Neural progenitor cell (in vitro differentiated cells): Measurements from ENCODE around the gene PTGDR. TPM values are rescaled to one million over a fixed set of nuclear protein-coding genes. Genes with fewer than 3 reads are reported as not detected.

Experiments used
- DNase-seq: peaks from one replicate; pipeline ENCODE4 v3.0.0-alpha.2; 2016; ENCODE audit warnings: low spot score
- H2AFZ ChIP-seq: fragments of 200-600 bp; sonication (generic); replicated peaks from 2 replicates; pipeline ENCODE4 v1.6.1; 2016; ENCODE audit warnings: antibody characterized with exemption
- H3F3A ChIP-seq: fragments of 200-600 bp; sonication (generic); 2 replicates; pipeline ENCODE4 v1.6.1; 2016; ENCODE audit warnings: antibody characterized with exemption, low read depth
- H3K27ac ChIP-seq: fragments of 200-600 bp; sonication (generic); 2 replicates; pipeline ENCODE4 v1.5.1; 2016; ENCODE audit warnings: mild to moderate bottlenecking
- H3K27me3 ChIP-seq: fragments of 200-600 bp; sonication (generic); 2 replicates; pipeline ENCODE4 v1.6.1; 2016; ENCODE audit warnings: mild to moderate bottlenecking, moderate library complexity
- H3K36me3 ChIP-seq: fragments of 200-600 bp; sonication (generic); 2 replicates; pipeline ENCODE4 v1.5.1; 2016
- H3K4me1 ChIP-seq: fragments of 200-600 bp; sonication (generic); 2 replicates; pipeline ENCODE4 v1.6.1; 2016; ENCODE audit warnings: mixed run types
- H3K4me2 ChIP-seq: fragments of 200-600 bp; sonication (generic); 2 replicates; pipeline ENCODE4 v1.6.1; 2016
- H3K4me3 ChIP-seq: fragments of 200-600 bp; sonication (generic); 2 replicates; pipeline ENCODE4 v1.5.1; 2016
- H3K79me2 ChIP-seq: fragments of 200-600 bp; sonication (generic); 2 replicates; pipeline ENCODE4 v1.6.1; 2016; ENCODE audit warnings: low read depth
- H3K9ac ChIP-seq: fragments of 200-600 bp; sonication (generic); 2 replicates; pipeline ENCODE4 v1.6.1; 2016
- H3K9me3 ChIP-seq: fragments of 200-600 bp; sonication (generic); 2 replicates; pipeline ENCODE4 v1.5.1; 2016; ENCODE audit warnings: low read depth
- H4K20me1 ChIP-seq: fragments of 200-600 bp; sonication (generic); 2 replicates; pipeline ENCODE4 v1.6.1; 2016; ENCODE audit warnings: low read depth
- H3K27ac Mint-ChIP-seq: 3 replicates; pipeline ENCODE4 v1.8.0; 2021; ENCODE audit warnings: mixed read lengths
- H3K27me3 Mint-ChIP-seq: 2 replicates; pipeline ENCODE4 v1.8.0; 2022; ENCODE audit warnings: low read depth, mild to moderate bottlenecking, inconsistent platforms, moderate library complexity, mixed read lengths; ENCODE audit not compliant: insufficient read depth
- H3K36me3 Mint-ChIP-seq: 3 replicates; pipeline ENCODE4 v1.8.0; 2021; ENCODE audit warnings: mixed read lengths
- H3K4me1 Mint-ChIP-seq: 3 replicates; pipeline ENCODE4 v1.8.0; 2021; ENCODE audit warnings: mixed read lengths
- H3K4me3 Mint-ChIP-seq: 3 replicates; pipeline ENCODE4 v1.8.0; 2021; ENCODE audit warnings: mild to moderate bottlenecking, moderate library complexity, mixed read lengths
- H3K9me3 Mint-ChIP-seq: 3 replicates; pipeline ENCODE4 v1.8.0; 2020; ENCODE audit warnings: mixed read lengths
- EZH2 ChIP-seq: fragments of 200-600 bp; sonication (generic); IDR thresholded peaks from 2 replicates; pipeline ENCODE4 v1.6.1; 2017; ENCODE audit warnings: antibody characterized with exemption, mild to moderate bottlenecking, moderate library complexity
- EZH2phosphoT487 ChIP-seq: fragments of 200-600 bp; sonication (generic); IDR thresholded peaks from 2 replicates; pipeline ENCODE4 v1.6.1; 2017; ENCODE audit warnings: antibody characterized with exemption
- total RNA-seq: library from RNA; depleted of rRNA; stranded (reverse); fragments of >200 nt; gene quantifications from 2 replicates; pipeline ENCODE4 v1.2.3, GENCODE V29; 2015; ENCODE audit warnings: low replicate concordance
- TF ChIP-seq, protein P1 (sequence below): fragments of 200-600 bp; sonication (generic); IDR thresholded peaks from 2 replicates; pipeline ENCODE4 v1.5.1; 2017; ENCODE audit warnings: antibody characterized with exemption, mild to moderate bottlenecking

PTGDR gene
- total RNA-seq, 1 donor from 2014 or later = 0.58 TPM

DNA sequence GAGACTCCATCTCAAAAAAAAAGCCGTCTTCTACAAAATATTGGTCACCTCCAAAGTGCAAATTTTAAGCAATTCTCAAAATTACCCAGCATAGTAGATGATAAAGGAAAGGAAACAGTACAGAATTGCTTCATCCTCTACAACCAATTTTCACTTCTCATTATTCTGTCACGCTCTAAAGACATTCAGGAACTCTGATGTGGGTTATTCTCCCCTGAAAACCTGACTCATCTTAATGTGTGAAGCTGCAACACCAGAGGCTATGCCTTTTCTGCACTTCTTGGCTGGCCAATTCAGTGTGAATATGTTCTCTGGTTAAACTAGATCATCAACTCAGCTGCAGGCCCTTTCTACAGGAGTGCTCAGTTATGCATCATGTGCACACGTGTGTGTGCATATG is 57.6 kb downstream of the PTGDR start:
- Histone ChIP-seq H2AFZ (no peak overlapping the region), H3K4me3 (no peak overlapping the region)
- H3K4me1 Mint-ChIP-seq = no peaks in the 10 kb centered on the region

DNA sequence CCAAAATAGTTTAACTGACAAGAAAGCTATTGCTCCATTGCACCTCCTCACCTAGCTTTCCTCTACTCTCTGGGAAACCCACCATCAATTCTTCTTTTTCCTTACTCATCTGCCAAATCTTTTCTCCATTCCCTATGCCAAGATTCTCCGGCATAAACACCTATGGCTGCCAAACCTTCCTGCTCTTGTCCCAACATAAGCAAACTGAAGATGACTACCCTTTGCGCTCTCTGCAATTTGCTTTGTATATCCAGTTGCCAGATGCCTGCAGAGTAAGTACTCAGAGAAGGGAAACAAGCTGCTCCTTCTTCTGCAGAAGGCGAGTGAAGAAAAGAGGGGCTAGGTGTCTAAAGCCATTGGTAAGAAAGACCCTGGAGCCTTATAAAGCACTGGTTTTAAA is 58.1 kb downstream of the PTGDR start:
- no peaks in the 10 kb centered on the region for H3K36me3 ChIP-seq
- TF ChIP-seq EZH2phosphoT487 (no peak), EZH2 (no peak)
- TF ChIP-seq, protein P1, sequence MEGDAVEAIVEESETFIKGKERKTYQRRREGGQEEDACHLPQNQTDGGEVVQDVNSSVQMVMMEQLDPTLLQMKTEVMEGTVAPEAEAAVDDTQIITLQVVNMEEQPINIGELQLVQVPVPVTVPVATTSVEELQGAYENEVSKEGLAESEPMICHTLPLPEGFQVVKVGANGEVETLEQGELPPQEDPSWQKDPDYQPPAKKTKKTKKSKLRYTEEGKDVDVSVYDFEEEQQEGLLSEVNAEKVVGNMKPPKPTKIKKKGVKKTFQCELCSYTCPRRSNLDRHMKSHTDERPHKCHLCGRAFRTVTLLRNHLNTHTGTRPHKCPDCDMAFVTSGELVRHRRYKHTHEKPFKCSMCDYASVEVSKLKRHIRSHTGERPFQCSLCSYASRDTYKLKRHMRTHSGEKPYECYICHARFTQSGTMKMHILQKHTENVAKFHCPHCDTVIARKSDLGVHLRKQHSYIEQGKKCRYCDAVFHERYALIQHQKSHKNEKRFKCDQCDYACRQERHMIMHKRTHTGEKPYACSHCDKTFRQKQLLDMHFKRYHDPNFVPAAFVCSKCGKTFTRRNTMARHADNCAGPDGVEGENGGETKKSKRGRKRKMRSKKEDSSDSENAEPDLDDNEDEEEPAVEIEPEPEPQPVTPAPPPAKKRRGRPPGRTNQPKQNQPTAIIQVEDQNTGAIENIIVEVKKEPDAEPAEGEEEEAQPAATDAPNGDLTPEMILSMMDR = no peak
- H3K4me2 ChIP-seq = no peak overlapping the region
- H3K9me3 ChIP-seq = peaks cover 5% of the 10 kb centered on the region
- no peaks in the 10 kb centered on the region for H3K27me3 ChIP-seq
- no peak overlapping the region for H3K4me3 ChIP-seq
- Mint-ChIP-seq H3K4me3 (no peak overlapping the region), H3K36me3 (peaks cover 3% of the 10 kb centered on the region), H3K9me3 (peaks cover 18% of the 10 kb centered on the region), H3K4me1 (no peaks in the 10 kb centered on the region), H3K27ac (no peak overlapping the region), H3K27me3 (peaks cover 7% of the 10 kb centered on the region)
- no peak overlapping the region for H3K9ac ChIP-seq
- no peaks in the 10 kb centered on the region for H3F3A ChIP-seq
- H3K27ac ChIP-seq = no peak overlapping the region
- no peak for DNase-seq
- no peaks in the 10 kb centered on the region for H3K4me1 ChIP-seq
- no peaks in the 10 kb centered on the region for H3K79me2 ChIP-seq
- no peaks in the 10 kb centered on the region for H4K20me1 ChIP-seq
- H2AFZ ChIP-seq = no peak overlapping the region

More for the DNA sequence above, 57.6 kb downstream of the PTGDR start:
- Histone ChIP-seq H4K20me1 (no peaks in the 10 kb centered on the region), H3K9ac (no peak overlapping the region), H3K36me3 (no peaks in the 10 kb centered on the region), H3K27me3 (no peaks in the 10 kb centered on the region), H3K79me2 (no peaks in the 10 kb centered on the region), H3K4me1 (no peaks in the 10 kb centered on the region), H3K27ac (no peak overlapping the region), H3K9me3 (peaks cover 5% of the 10 kb centered on the region), H3K4me2 (no peak overlapping the region), H3F3A (no peaks in the 10 kb centered on the region)
- TF ChIP-seq EZH2 (no peak), EZH2phosphoT487 (no peak)
- TF ChIP-seq, protein P1 = no peak
- peaks cover 3% of the 10 kb centered on the region for H3K36me3 Mint-ChIP-seq
- no peak overlapping the region for H3K4me3 Mint-ChIP-seq
- no peak overlapping the region for H3K27ac Mint-ChIP-seq
- peaks cover 18% of the 10 kb centered on the region for H3K9me3 Mint-ChIP-seq
- H3K27me3 Mint-ChIP-seq = peaks cover 7% of the 10 kb centered on the region
- no peak for DNase-seq

Other genes with a start within 250 kb of the PTGDR start
- 22.0 and 24.7 TPM in 2 replicates for gene NID2, start 198.6 kb upstream of the PTGDR start, total RNA-seq
- gene PTGER2, start 46.6 kb downstream of the PTGDR start, total RNA-seq = not detected in 2 replicates